Upper lobe of right lung (tissue), 1 donor: ENCODE measurements around the gene CSTPP1. TPM values are rescaled to one million over a fixed set of nuclear protein-coding genes. Genes with fewer than 3 reads are reported as not detected.

ENCODE experiments used
- ATAC-seq: fragments of 200-7000 bp; cut with Tn5 transposase; one replicate; pipeline ENCODE4 v1.9.1; 2020; ENCODE audit warnings: mild to moderate bottlenecking, moderate library complexity
- DNase-seq: peaks from one replicate; pipeline ENCODE4 v3.0.0-alpha.2; 2020
- H3K27ac ChIP-seq: fragments of 200-600 bp; one replicate; pipeline ENCODE4 v1.8.0; 2022
- H3K27me3 ChIP-seq: fragments of 200-600 bp; one replicate; pipeline ENCODE4 v1.8.0; 2022; ENCODE audit warnings: mild to moderate bottlenecking
- H3K36me3 ChIP-seq: fragments of 200-600 bp; one replicate; pipeline ENCODE4 v1.8.0; 2022
- H3K4me1 ChIP-seq: fragments of 200-600 bp; one replicate; pipeline ENCODE4 v1.8.0; 2022
- H3K4me3 ChIP-seq: fragments of 200-600 bp; one replicate; pipeline ENCODE4 v1.8.0; 2022; ENCODE audit warnings: mild to moderate bottlenecking
- H3K9me3 ChIP-seq: fragments of 200-600 bp; one replicate; pipeline ENCODE4 v1.8.0; 2022
- intact Hi-C: fragments of 100-400 bp; cut with DNase I; formaldehyde crosslinking; loops from one replicate; pipeline ENCODE4 v1.11.0; 2022
- total RNA-seq: library from RNA; stranded (reverse); fragmentation: NEBNext Ultra II Directional; extraction: Animal tissue kit (Norgen Biotek cat#: 25700); gene quantifications from one replicate; pipeline ENCODE4 v1.2.1, GENCODE V29; 2021
- TF ChIP-seq, protein P1 (sequence below): fragments of 200-600 bp; IDR thresholded peaks from one replicate; pipeline ENCODE4 v1.8.0; 2022; ENCODE audit warnings: antibody characterized with exemption
- donor health status: DM: no; HTN: yes; CAD: no; lungs with severe emphysema.

The CSTPP1 gene
- total RNA-seq, 1 donor from 2014 or later, result 26.2 TPM

GRCh38 chr11:47003180-47003877 is 66.8 kb downstream of the CSTPP1 start:
- ATAC-seq, result no peak
- intact Hi-C loops, result no loop called here

GRCh38 chr11:47004595-47005033 is 68.1 kb downstream of the CSTPP1 start:
- DNase-seq (no peak), ATAC-seq (peak; percentile 96)
- Histone ChIP-seq H3K4me1 (peaks cover 32% of the 10 kb centered on the region), H3K4me3 (no peak overlapping the region), H3K27ac (no peak overlapping the region), H3K36me3 (no peaks in the 10 kb centered on the region), H3K9me3 (no peaks in the 10 kb centered on the region), H3K27me3 (no peaks in the 10 kb centered on the region)
- intact Hi-C loops, result no loop called here
- TF ChIP-seq, protein P1, sequence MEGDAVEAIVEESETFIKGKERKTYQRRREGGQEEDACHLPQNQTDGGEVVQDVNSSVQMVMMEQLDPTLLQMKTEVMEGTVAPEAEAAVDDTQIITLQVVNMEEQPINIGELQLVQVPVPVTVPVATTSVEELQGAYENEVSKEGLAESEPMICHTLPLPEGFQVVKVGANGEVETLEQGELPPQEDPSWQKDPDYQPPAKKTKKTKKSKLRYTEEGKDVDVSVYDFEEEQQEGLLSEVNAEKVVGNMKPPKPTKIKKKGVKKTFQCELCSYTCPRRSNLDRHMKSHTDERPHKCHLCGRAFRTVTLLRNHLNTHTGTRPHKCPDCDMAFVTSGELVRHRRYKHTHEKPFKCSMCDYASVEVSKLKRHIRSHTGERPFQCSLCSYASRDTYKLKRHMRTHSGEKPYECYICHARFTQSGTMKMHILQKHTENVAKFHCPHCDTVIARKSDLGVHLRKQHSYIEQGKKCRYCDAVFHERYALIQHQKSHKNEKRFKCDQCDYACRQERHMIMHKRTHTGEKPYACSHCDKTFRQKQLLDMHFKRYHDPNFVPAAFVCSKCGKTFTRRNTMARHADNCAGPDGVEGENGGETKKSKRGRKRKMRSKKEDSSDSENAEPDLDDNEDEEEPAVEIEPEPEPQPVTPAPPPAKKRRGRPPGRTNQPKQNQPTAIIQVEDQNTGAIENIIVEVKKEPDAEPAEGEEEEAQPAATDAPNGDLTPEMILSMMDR, result no peak

More at GRCh38 chr11:47003180-47003877, 66.8 kb downstream of the CSTPP1 start:
- TF ChIP-seq, protein P1, result no peak
- Histone ChIP-seq H3K9me3 (no peaks in the 10 kb centered on the region), H3K4me3 (no peak overlapping the region), H3K4me1 (peaks cover 32% of the 10 kb centered on the region), H3K27ac (no peak overlapping the region), H3K27me3 (no peaks in the 10 kb centered on the region), H3K36me3 (no peaks in the 10 kb centered on the region)
- DNase-seq, result no peak

DNA sequence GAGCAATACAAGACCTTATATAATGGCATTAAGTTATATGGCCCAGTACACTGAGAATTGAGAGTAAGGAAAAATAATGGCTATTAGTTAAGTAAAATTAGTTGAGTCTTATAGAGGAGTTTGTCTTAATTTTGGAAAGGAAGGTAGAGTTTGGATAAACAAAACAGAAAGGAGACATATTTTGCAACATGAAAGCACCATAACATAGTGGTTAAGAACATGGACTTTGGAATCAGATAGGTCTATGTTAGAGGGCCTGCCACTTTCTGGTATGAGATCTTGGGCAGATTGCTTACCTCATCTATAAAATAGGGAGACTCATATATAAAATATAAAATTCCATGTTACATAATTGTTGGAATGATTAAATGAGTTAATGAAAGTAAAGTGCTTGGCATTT is 68.9 kb downstream of the CSTPP1 start:
- Histone ChIP-seq H3K27ac (no peak overlapping the region), H3K36me3 (no peaks in the 10 kb centered on the region), H3K4me3 (no peak overlapping the region), H3K27me3 (no peaks in the 10 kb centered on the region), H3K4me1 (peaks cover 32% of the 10 kb centered on the region), H3K9me3 (no peaks in the 10 kb centered on the region)
- TF ChIP-seq, protein P1, result no peak
- no peak for ATAC-seq
- no peak for DNase-seq
- intact Hi-C loops, result no loop called here

GRCh38 chr11:47007579-47007978 is 71.0 kb downstream of the CSTPP1 start:
- DNase-seq, result no peak
- no peak overlapping the region for H3K27ac ChIP-seq
- H3K27me3 ChIP-seq, result no peaks in the 10 kb centered on the region
- no peak overlapping the region for H3K4me3 ChIP-seq
- intact Hi-C loops, result no loop called here
- H3K4me1 ChIP-seq, result peaks cover 31% of the 10 kb centered on the region
- H3K36me3 ChIP-seq, result no peaks in the 10 kb centered on the region
- TF ChIP-seq, protein P1, result no peak
- ATAC-seq, result no peak
- no peaks in the 10 kb centered on the region for H3K9me3 ChIP-seq

DNA sequence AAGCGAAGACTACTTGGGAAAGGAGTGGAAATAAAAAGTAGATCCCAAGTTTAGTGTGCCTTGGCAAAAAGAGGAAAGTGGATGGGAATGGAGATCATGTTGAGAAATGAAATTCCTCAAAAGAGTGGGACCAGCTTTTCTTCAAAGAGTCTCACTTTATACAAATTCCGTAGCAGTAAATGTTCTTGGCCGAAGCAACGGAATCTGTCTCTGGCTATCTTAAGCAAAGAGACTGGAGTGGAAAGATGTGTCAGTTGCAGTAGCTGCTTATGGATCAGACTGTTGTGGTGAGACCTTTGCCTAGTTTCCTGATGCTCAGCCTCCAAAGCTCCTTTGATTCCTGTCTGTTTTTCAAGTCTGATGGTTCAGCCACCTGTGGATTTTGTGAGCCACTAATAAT is 73.6 kb downstream of the CSTPP1 start:
- no peak for DNase-seq
- no peak overlapping the region for H3K27ac ChIP-seq

More for the DNA sequence above, 73.6 kb downstream of the CSTPP1 start:
- H3K4me1 ChIP-seq, result peaks cover 6% of the 10 kb centered on the region
- no peak overlapping the region for H3K4me3 ChIP-seq
- no peaks in the 10 kb centered on the region for H3K9me3 ChIP-seq
- H3K27me3 ChIP-seq, result no peaks in the 10 kb centered on the region
- no peak for ATAC-seq
- intact Hi-C loops, result no loop called here
- TF ChIP-seq, protein P1, result no peak
- no peaks in the 10 kb centered on the region for H3K36me3 ChIP-seq
